HG03097 (cell line): Measurements from ENCODE around the gene CCDC73.
"Not testable (repeated sequence)": the region's sequence is repeated elsewhere in the genome, so short reads cannot be mapped to it uniquely, and the experiment has no call there.

Experiments used
- ATAC-seq: cut with Tn5 transposase; IDR thresholded peaks from one replicate; pipeline ENCODE4 v1.9.1; 2021; ENCODE audit not compliant: unreplicated experiment, low FRiP score

CCDC73 gene

DNA sequence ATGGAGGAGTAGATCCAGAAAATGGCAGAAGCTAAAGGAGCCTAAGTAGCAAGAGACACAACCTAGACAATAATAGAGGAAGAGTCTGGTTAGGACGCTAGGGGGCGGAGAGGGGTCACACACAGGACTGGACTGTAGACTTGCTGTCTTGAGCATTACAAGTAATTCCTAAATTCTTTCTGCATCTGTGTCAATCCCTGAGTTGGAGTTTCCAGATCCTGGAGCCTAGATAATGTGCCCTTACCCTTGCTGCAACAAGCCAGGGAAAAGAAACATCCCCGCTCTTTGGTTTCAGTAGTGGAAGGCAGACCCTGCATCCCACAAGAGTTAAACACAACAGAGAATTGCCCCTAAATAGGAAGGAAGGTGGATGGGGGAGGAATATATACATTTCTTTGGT lies 14.9 kb upstream of the CCDC73 start:
- peak; percentile 87 for ATAC-seq

DNA sequence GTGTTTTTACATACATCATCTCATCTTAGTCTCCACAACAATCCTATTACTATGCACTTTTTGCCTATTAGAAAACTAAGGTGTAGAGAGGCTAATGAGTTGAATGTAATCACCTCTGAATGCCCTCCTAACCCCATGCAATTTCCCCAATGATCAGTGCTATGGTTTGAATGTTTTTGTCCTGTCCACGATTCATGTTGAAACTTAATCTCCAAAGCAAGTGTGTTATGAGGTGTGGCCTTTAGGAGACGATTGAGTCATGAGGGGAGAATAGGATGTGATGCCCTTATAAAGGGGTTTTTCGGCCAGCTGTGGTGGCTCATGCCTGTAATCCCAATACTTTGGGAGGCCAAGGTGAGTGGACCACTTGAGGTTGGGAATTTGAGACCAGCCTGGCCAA lies 2.0 kb upstream of the CCDC73 start:
- ATAC-seq, result no peak

DNA sequence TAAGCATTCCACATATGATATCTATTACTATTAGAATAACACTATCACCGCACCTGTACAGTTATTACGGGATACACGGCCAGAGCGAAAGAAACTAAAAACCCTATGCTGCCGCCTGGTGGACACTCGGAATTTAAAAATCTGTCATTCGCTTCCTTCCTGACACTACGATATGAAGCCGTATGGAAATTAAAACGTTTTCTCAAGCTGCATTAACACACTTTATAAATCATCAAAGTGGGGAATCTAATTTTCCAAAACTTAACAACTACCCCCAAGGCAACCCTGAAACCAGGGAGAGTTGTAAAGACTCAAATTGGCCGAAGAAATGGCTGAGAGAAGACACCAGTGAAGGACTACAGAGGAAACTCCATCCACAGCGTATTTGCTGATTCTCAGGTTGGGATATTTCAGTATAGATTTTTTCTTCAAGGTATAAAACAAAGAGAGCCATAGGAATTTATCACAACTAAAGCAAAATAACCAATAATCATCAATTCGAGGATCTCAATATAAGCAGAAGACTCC lies 1.4 kb downstream of the CCDC73 start:
- ATAC-seq, result peak; percentile 66

DNA sequence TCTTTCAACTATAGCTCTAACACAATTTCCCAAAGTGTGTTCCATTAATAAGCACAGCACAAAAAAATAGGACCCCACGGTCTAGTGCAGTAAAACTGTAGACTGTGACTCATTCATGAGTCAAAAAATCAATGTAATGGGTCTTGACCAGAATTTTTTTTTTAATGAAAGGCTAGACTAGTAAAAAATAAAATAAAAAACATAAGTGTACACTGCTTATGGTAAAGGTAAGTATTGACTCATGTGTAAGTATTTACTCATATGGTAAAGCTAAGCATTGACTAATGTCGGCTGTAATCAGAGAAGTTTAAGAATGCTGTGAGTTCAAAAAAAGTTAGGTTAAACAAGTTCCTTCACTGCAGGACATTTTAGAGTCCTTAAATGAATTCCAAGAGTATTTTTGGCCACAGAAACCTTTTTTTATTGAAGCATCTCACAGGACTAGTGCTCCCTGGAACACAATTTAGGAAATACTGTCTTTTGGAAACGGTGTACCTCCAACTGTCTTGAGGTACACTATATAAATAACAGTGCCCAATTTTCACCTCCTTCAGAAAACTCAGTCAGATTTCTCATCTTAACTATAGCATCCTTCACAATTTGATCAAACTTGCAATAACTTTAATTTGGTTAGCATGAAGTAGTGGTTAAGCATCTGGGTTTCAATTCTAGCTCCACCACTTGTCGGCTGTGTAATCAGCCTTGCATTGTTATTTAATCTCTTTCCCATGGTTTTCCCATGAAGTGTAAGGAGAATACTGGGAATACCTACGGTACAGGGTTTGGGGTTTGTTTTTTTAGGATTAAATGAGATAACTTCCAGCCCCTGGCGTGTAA lies 2.1 kb downstream of the CCDC73 start:
- no peak for ATAC-seq

DNA sequence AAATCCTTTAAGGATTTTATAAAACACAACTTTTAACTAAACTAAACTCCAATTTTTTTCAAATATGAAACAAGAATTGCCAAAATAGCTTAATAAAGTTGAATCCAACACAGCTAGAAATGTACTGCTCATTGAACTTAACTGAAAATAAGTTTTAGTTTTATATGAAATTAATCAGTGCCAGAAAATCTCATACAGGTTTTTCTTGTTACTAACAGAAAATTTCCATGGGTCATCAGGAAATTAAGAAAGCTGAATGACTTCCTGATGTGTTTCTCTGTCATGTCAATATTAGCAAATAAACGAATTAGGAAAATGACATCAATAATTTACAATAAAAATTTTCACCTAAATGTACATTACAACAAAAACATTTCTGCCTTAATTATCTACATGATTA lies 3.5 kb downstream of the CCDC73 start:
- no peak for ATAC-seq

- no peak for ATAC-seq
These were observed 7.7 kb downstream of the CCDC73 start for GRCh38 chr11:32786811-32787210.

GRCh38 chr11:32785262-32785661 lies 9.2 kb downstream of the CCDC73 start:
- no peak for ATAC-seq

GRCh38 chr11:32781721-32782120 lies 12.7 kb downstream of the CCDC73 start:
- no peak for ATAC-seq

- ATAC-seq, result not testable (repeated sequence)
These were observed 13.6 kb downstream of the CCDC73 start for GRCh38 chr11:32780839-32781238.

DNA sequence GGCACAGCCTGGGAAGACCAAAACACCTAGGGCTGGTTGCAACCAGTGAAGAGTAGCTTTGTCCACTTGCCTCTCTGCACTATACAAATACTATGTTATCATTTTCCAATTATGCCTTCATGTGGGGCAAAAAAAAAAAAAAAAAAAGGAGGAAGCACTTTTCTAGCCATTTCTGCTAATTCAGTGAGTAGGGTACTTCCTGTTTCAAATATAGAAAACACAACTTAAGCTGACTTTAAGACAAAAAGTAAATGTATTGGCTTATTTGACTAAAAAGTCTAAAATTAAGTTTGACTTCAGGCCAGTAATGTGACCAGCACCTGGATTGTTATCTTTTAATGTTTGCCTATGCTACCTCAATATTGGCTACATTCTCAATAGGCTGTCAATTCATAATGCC lies 15.3 kb downstream of the CCDC73 start:
- no peak for ATAC-seq

DNA sequence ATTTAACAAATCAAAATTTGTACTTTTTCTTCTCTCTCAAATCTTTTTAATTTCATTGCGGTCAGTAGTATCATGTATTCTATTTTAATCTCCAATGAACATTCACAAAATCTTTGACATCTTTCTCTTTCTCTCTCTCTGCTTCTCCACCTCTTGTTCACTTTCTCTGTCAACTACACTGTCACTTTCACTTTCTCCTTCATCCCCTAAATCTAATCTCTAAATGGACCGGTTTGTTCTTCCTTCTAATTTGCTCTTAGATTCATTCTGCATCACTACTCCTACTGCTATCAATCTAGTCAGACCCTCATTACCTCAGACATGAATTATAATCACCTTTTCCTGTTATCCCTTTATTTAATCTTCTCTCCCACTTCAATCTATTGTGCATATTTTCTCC lies 18.6 kb downstream of the CCDC73 start:
- no peak for ATAC-seq

- ATAC-seq, result no peak
These were observed 20.4 kb downstream of the CCDC73 start for GRCh38 chr11:32774081-32774480.

DNA sequence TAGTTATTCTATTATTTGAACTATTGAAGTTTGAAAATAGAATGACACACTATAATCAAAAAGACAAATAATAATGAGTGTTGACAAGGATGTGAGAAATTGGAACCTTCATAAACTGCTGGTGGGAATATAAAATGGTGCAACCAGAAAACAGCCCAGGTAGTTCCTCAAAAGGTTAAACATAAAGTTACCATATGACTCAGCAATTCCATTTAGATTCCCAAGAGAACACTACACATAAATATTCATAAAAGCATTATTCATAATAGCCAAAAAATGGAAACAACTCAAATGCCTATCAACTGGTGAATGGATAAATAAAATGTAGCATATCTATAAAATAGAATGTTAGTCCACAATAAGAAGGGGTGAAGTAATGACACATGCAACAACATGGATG lies 21.7 kb downstream of the CCDC73 start:
- ATAC-seq, result no peak

DNA sequence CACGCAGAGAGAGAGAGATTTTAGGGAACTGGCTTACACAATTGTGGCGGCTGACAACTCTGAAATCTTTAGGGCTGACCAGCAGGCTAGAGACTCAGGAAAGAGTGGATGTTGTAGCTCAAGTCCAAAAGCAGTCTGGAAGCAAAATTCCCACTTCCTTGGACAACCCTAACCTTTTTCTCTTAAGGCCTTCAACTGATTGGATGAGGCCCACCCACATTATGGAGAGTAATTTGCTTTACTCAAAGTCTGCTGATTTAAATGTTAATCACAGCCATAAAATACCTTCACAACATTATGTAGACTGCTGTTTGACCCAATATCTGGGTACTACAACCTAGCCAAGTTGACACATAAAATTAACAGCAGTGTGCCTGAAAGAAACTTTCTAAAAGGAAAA lies 32.7 kb downstream of the CCDC73 start:
- not testable (repeated sequence) for ATAC-seq

- no peak for ATAC-seq
These were observed 36.2 kb downstream of the CCDC73 start for GRCh38 chr11:32758291-32758690.

DNA sequence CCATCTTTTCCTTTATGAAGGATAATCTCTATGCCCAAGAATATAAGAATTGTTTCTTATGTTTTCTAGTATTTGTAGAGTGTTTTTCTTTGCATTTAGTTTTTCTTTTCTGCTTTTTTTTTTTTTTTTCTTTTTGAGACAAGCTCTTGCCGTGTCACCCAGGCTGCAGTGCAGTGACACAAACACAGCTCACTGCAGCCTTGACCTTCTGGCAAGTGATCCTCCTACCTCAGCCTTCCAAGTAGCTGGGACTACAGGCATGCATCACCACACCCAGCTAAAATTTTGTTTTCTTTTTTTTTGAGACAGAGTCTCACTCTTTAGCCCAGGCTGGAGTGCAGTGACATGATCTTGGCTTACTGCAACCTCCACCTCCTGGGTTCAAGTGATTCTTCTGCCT lies 41.3 kb downstream of the CCDC73 start:
- ATAC-seq, result not testable (repeated sequence)

GRCh38 chr11:32752001-32752400 lies 42.5 kb downstream of the CCDC73 start:
- ATAC-seq, result no peak

DNA sequence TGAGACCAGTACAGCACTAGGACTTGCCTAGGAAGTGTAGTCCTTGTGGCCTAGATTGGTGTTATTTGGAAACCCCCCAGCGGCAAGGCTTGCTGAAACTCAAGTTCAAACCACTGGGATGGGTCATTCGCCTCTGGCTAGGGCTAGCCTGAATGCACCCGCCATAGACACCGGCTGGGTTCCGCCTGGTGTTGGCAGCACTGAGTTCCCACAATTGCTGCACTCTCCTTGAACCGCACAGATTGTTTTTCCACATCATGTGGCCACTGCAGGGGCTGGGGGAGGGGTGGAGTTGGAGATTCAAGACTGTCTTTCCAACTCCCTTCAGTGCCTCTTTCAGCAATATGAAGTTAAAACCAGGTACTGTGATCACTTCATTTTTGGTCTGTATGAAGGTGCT lies 43.1 kb downstream of the CCDC73 start:
- no peak for ATAC-seq

- no peak for ATAC-seq
These were observed 64.5 kb downstream of the CCDC73 start for GRCh38 chr11:32729976-32730375.

DNA sequence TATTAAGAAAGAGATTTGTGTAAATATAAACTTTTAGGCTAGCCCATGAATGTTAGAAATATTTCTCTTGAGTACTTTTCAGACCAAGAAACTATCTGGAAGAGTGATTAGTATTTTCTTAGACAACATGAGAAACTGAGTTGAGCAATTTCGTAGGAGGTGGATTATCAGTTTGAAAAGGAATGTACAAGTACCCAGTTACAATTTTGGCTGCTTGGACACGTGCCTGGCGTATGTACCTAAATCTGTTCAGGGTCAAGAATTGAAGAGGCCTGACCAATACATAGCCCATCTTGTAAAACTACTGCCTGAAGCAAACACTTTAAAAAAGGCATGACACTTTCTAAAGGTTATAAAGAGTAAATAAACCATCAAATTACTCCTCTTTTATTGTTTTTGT lies 71.1 kb downstream of the CCDC73 start:
- ATAC-seq, result no peak

GRCh38 chr11:32722255-32722654 lies 72.2 kb downstream of the CCDC73 start:
- no peak for ATAC-seq

GRCh38 chr11:32713496-32713895 lies 81.0 kb downstream of the CCDC73 start:
- ATAC-seq, result no peak
